ENCODE measurements around the gene SLC38A10. TPM values are rescaled to one million over a fixed set of nuclear protein-coding genes. Genes with fewer than 3 reads are reported as not detected.

SLC38A10 gene
- polyA plus RNA-seq, 1 of the 3 experiments (the other 2 are of a cell fraction), result 82.2 TPM

- no peak overlapping the region for H3K27ac ChIP-seq (ENCODE audit: low read depth in 2 of 2, low read length in 1 of 2)
- H3K9me3 ChIP-seq, result no peaks in the 10 kb centered on the region
- 100% methylated on average over 4 of the region's 16 CpGs for WGBS (ENCODE audit: low lambda C conversion rate)
- no peak overlapping the region for H2AFZ ChIP-seq (ENCODE audit: low read depth)
- H3F3A ChIP-seq (replicated peaks; ENCODE audit: insufficient read depth), result no peaks in the 10 kb centered on the region
- POLR2A ChIA-PET, result interaction anchor here (0.7 kb wide), 1 partner anchor 23 kb away, joined by 3 read pairs; no protein-coding TSS in a partner anchor
- no peak for TF ChIP-seq SMC3 (IDR thresholded peaks at IDR 0.05; ENCODE audit: low read depth, low read length)
- TF ChIP-seq USF1 (IDR thresholded peaks at IDR 0.05; ENCODE audit: borderline replicate concordance, low read depth), result no peak
- TF ChIP-seq ELF1 (IDR thresholded peaks at IDR 0.05), result no peak
- H3K9ac ChIP-seq, result no peak overlapping the region
- no peak for DNase-seq
- H3K4me1 ChIP-seq (ENCODE audit: control insufficient read depth in 1 of 2, insufficient read depth in 2 of 2, low read depth in 1 of 2, low read length in 1 of 2), result peaks cover 0 to 9% of the 10 kb centered on the region in 2 experiments; a peak in 1 of 4 replicates
- H3K4me3 ChIP-seq (ENCODE audit: low read depth in 2 of 2, low read length in 1 of 2), result no peak overlapping the region
- CTCF ChIA-PET, result interaction anchor here (0.8 to 1.8 kb wide), 5 partner anchors 9 to 255 kb away, joined by 3 to 11 read pairs (median 4); no protein-coding TSS in a partner anchor
- H3K79me2 ChIP-seq (ENCODE audit: insufficient read depth), result peaks cover 34% of the 10 kb centered on the region
- peaks cover 11 to 57% of the 10 kb centered on the region in 2 experiments for H3K36me3 ChIP-seq (replicated peaks in 1 of 2; ENCODE audit: control insufficient read depth in 1 of 2, insufficient read depth in 2 of 2, low read length in 1 of 2)
- H4K20me1 ChIP-seq (ENCODE audit: insufficient read depth), result peaks cover 42% of the 10 kb centered on the region
- H3K4me2 ChIP-seq, result no peak overlapping the region
- no peaks in the 10 kb centered on the region for H3K27me3 ChIP-seq (ENCODE audit: insufficient read depth)
- H3K9me2 ChIP-seq, result no peaks in the 10 kb centered on the region
These were observed 12.2 kb downstream of the SLC38A10 start for GRCh38 chr17:81282876-81283275.

- no peak for TF ChIP-seq RFX5 (IDR thresholded peaks at IDR 0.05; ENCODE audit: low read length)
- no peak for TF ChIP-seq YY1 (IDR thresholded peaks at IDR 0.05; ENCODE audit: low read depth)
- no peak for TF ChIP-seq PBX3 (IDR thresholded peaks at IDR 0.05)
- no peak for TF ChIP-seq TEAD4 (IDR thresholded peaks at IDR 0.05; ENCODE audit: borderline replicate concordance, insufficient read depth)
- no peak for TF ChIP-seq RCOR1 (IDR thresholded peaks at IDR 0.05; ENCODE audit: low read length)
- TF ChIP-seq MEF2A (IDR thresholded peaks at IDR 0.05; ENCODE audit: borderline replicate concordance, low read depth), result no peak
- no peak for TF ChIP-seq GATA2 (CRISPR knock-in tag; IDR thresholded peaks at IDR 0.05)
- no peak for TF ChIP-seq ZBTB33 (IDR thresholded peaks at IDR 0.05; ENCODE audit: borderline replicate concordance, low read depth)
- TF ChIP-seq USF1 (IDR thresholded peaks at IDR 0.05; ENCODE audit: borderline replicate concordance, low read depth), result no peak
- TF ChIP-seq CHD2 (IDR thresholded peaks at IDR 0.05; ENCODE audit: low read length, partially characterized antibody), result no peak
- TF ChIP-seq FOXJ3 (CRISPR knock-in tag; IDR thresholded peaks at IDR 0.05), result no peak
- TF ChIP-seq FOSL2 (IDR thresholded peaks at IDR 0.05; ENCODE audit: borderline replicate concordance, low read depth), result no peak
- WGBS (ENCODE audit: low lambda C conversion rate), result 98% methylated on average over 28 of the region's 33 CpGs
- H3K9me2 ChIP-seq, result no peaks in the 10 kb centered on the region
- H3K9ac ChIP-seq, result no peak overlapping the region
- H3K4me2 ChIP-seq, result no peak overlapping the region
- no peaks in the 10 kb centered on the region for H3K9me3 ChIP-seq
- peaks cover 0 to 15% of the 10 kb centered on the region in 2 experiments; a peak in 1 of 4 replicates for H3K4me1 ChIP-seq (ENCODE audit: control insufficient read depth in 1 of 2, insufficient read depth in 2 of 2, low read depth in 1 of 2, low read length in 1 of 2)
- peaks cover 7 to 54% of the 10 kb centered on the region in 2 experiments for H3K36me3 ChIP-seq (replicated peaks in 1 of 2; ENCODE audit: control insufficient read depth in 1 of 2, insufficient read depth in 2 of 2, low read length in 1 of 2)
- no peak overlapping the region for H3K27ac ChIP-seq (ENCODE audit: low read depth in 2 of 2, low read length in 1 of 2)
- CTCF ChIA-PET, result interaction anchor here (0.8 to 1.8 kb wide), 4 partner anchors 10 to 256 kb away, joined by 3 to 11 read pairs (median 5); no protein-coding TSS in a partner anchor
- peaks cover 27% of the 10 kb centered on the region for H3K79me2 ChIP-seq (ENCODE audit: insufficient read depth)
- no peaks in the 10 kb centered on the region for H3K27me3 ChIP-seq (ENCODE audit: insufficient read depth)
- no peaks in the 10 kb centered on the region for H3F3A ChIP-seq (replicated peaks; ENCODE audit: insufficient read depth)
- POLR2A ChIA-PET, result no interaction called here
- H3K4me3 ChIP-seq (ENCODE audit: low read depth in 2 of 2, low read length in 1 of 2), result no peak overlapping the region
- DNase-seq, result no peak
- H2AFZ ChIP-seq (ENCODE audit: low read depth), result no peak overlapping the region
- H4K20me1 ChIP-seq (ENCODE audit: insufficient read depth), result peaks cover 40% of the 10 kb centered on the region
These were observed 13.0 kb downstream of the SLC38A10 start for GRCh38 chr17:81282141-81282540.

Data from SK-N-SH (cell line).